CD14-positive monocyte (primary cell): ENCODE measurements around the gene IMPDH1. TPM values are rescaled to one million over a fixed set of nuclear protein-coding genes. Genes with fewer than 3 reads are reported as not detected.

Experiments
- DNase-seq, 3 donors: peaks; one replicate each; pipeline ENCODE4 v3.0.0-alpha.2; 2011 to 2022
- H2AFZ ChIP-seq: 2 replicates; pipeline ENCODE4 v1.6.0; 2012; ENCODE audit warnings: mild to moderate bottlenecking, low read depth, low read length, inconsistent platforms; ENCODE audit not compliant: insufficient read depth, poor library complexity, severe bottlenecking
- H3K27ac ChIP-seq, 2 donors: 1 replicate in 1 of 2; 2 replicates in 1 of 2; pipeline ENCODE4 v1.5.1; 2012 to 2013; ENCODE audit warnings: low read length in 2 of 2, control low read depth in 1 of 2, inconsistent platforms in 1 of 2, low read depth in 1 of 2, mild to moderate bottlenecking in 1 of 2
- H3K27me3 ChIP-seq, 2 donors: one replicate each; pipeline versions ENCODE4 v1.6.0 to v1.6.1; 2011 to 2013; ENCODE audit warnings: low read length in 2 of 2; ENCODE audit not compliant: control insufficient read depth in 2 of 2, insufficient read depth in 2 of 2
- H3K36me3 ChIP-seq, 2 donors: replicated peaks in 1 of 2; 1 replicate in 1 of 2; 2 replicates in 1 of 2; pipeline versions ENCODE4 v1.5.1 to v1.6.1; 2012 to 2013; ENCODE audit warnings: low read length in 2 of 2, control low read depth in 1 of 2, inconsistent platforms in 1 of 2, mild to moderate bottlenecking in 1 of 2; ENCODE audit not compliant: insufficient read depth in 2 of 2, control insufficient read depth in 1 of 2
- H3K4me1 ChIP-seq, 2 donors: 1 replicate in 1 of 2; 2 replicates in 1 of 2; pipeline versions ENCODE4 v1.5.1 to v1.6.1; 2012 to 2013; ENCODE audit warnings: low read length in 2 of 2, control low read depth in 1 of 2, inconsistent platforms in 1 of 2, mild to moderate bottlenecking in 1 of 2, moderate library complexity in 1 of 2; ENCODE audit not compliant: insufficient read depth in 2 of 2, control insufficient read depth in 1 of 2
- H3K4me2 ChIP-seq: replicated peaks from 2 replicates; pipeline ENCODE3; 2012; ENCODE audit warnings: low read length, moderate library complexity, mild to moderate bottlenecking; ENCODE audit not compliant: poor library complexity, severe bottlenecking; ENCODE audit errors: extremely low read depth
- H3K4me3 ChIP-seq, 3 experiments: fragments of 200-600 bp in 1 of 3; sonication (generic) in 1 of 3; replicated peaks in 1 of 3; 1 replicate in 2 of 3; 2 replicates in 1 of 3; pipeline ENCODE4 v1.5.1; 2011 to 2013; ENCODE audit warnings: low read length in 3 of 3, mild to moderate bottlenecking in 3 of 3, control low read depth in 2 of 3, low read depth in 2 of 3, inconsistent platforms in 1 of 3, moderate library complexity in 1 of 3
- H3K79me2 ChIP-seq: 2 replicates; pipeline ENCODE4 v1.6.0; 2012; ENCODE audit warnings: mild to moderate bottlenecking, control low read depth, inconsistent platforms, low read length, moderate library complexity; ENCODE audit not compliant: insufficient read depth
- H3K9ac ChIP-seq: 2 replicates; pipeline ENCODE4 v1.6.0; 2017; ENCODE audit warnings: low read length, mild to moderate bottlenecking; ENCODE audit not compliant: insufficient read depth, poor library complexity, severe bottlenecking
- H3K9me3 ChIP-seq, 2 donors: replicated peaks in 1 of 2; 1 replicate in 1 of 2; 2 replicates in 1 of 2; pipeline versions ENCODE4 v1.5.1 to v1.6.1; 2012 to 2013; ENCODE audit warnings: low read length in 2 of 2, control low read depth in 1 of 2; ENCODE audit not compliant: control insufficient read depth in 1 of 2, insufficient read depth in 1 of 2
- H4K20me1 ChIP-seq: 2 replicates; pipeline ENCODE4 v1.6.0; 2012; ENCODE audit warnings: mild to moderate bottlenecking, low read length, control low read depth, moderate library complexity; ENCODE audit not compliant: insufficient read depth
- H3K27ac Mint-ChIP-seq, 7 donors: one replicate each; pipeline ENCODE4 v1.8.0; 2020; ENCODE audit warnings: mild to moderate bottlenecking in 7 of 7, mixed read lengths in 7 of 7, moderate library complexity in 6 of 7, inconsistent platforms in 2 of 7
- H3K27me3 Mint-ChIP-seq, 3 donors: one replicate each; pipeline ENCODE4 v1.8.0; 2021 to 2022; ENCODE audit warnings: low read depth in 3 of 3, mild to moderate bottlenecking in 3 of 3, mixed read lengths in 3 of 3, moderate library complexity in 3 of 3, inconsistent platforms in 1 of 3
- H3K36me3 Mint-ChIP-seq, 2 donors: one replicate each; pipeline ENCODE4 v1.8.0; 2020; ENCODE audit warnings: mixed read lengths in 2 of 2, inconsistent platforms in 1 of 2, mild to moderate bottlenecking in 1 of 2
- H3K4me1 Mint-ChIP-seq: one replicate; pipeline ENCODE4 v1.8.0; 2020; ENCODE audit warnings: mild to moderate bottlenecking, mixed read lengths
- H3K4me3 Mint-ChIP-seq, 2 donors: one replicate each; pipeline ENCODE4 v1.8.0; 2020; ENCODE audit warnings: mild to moderate bottlenecking in 2 of 2, mixed read lengths in 2 of 2, moderate library complexity in 1 of 2
- H3K9me3 Mint-ChIP-seq, 7 donors: one replicate each; pipeline ENCODE4 v1.8.0; 2020 to 2022; ENCODE audit warnings: mixed read lengths in 7 of 7, mild to moderate bottlenecking in 6 of 7, moderate library complexity in 6 of 7, inconsistent platforms in 2 of 7
- CTCF ChIP-seq: fragments of 200-600 bp; IDR thresholded peaks from one replicate; pipeline ENCODE4 v1.8.0; 2022; ENCODE audit warnings: antibody characterized with exemption, mild to moderate bottlenecking
- WGBS: methylation state at CpG from one replicate; pipeline ENCODE4 v1.1.5; 2013; ENCODE audit warnings: missing lambda C conversion rate; ENCODE audit not compliant: insufficient coverage; 5-methylcytosine and 5-hydroxymethylcytosine counted together
- intact Hi-C, 2 donors: fragments of 100-400 bp; cut with micrococcal nuclease; formaldehyde crosslinking; loops; one replicate each; pipeline versions ENCODE4 v1.15.0 to v1.15.1; 2023
- polyA plus RNA-seq, 3 donors: library from polyadenylated mRNA; depleted of rRNA in 1 of 3; unstranded in 2 of 3; stranded (reverse) in 1 of 3; fragments of 300-500 nt in 2 of 3; fragments of >200 nt in 1 of 3; fragmentation: Illumina TruSeq in 2 of 3; gene quantifications; 1 replicate in 2 of 3; 2 replicates in 1 of 3; pipeline ENCODE4 v1.2.3, GENCODE V29; 2012 to 2021

IMPDH1 gene
- polyA plus RNA-seq, 3 donors, result 110 to 259 (median 152) TPM

GRCh38 chr7:128396357-128396756 lies 13.4 kb downstream of the IMPDH1 start:
- TF ChIP-seq CTCF, result no peak
- Histone ChIP-seq H3K4me3 (no peak overlapping the region), H3K9me3 (no peaks in the 10 kb centered on the region), H3K4me1 (peaks cover under 1 to 8% of the 10 kb centered on the region in 2 donors), H3K79me2 (no peaks in the 10 kb centered on the region), H3K4me2 (no peak overlapping the region), H3K27ac (no peak overlapping the region), H4K20me1 (peaks cover 91% of the 10 kb centered on the region), H3K27me3 (no peaks in the 10 kb centered on the region), H3K9ac (no peak overlapping the region), H2AFZ (no peak overlapping the region), H3K36me3 (peaks cover 88 to 97% of the 10 kb centered on the region in 2 donors)
- Mint-ChIP-seq H3K4me3 (no peak overlapping the region), H3K27me3 (no peaks in the 10 kb centered on the region), H3K9me3 (no peaks in the 10 kb centered on the region), H3K36me3 (peaks cover 81 to 96% of the 10 kb centered on the region in 2 donors), H3K27ac (no peak overlapping the region), H3K4me1 (peaks cover 5% of the 10 kb centered on the region)
- intact Hi-C loops, result no loop called here
- WGBS, result 100% methylated on average over 2 of the region's 11 CpGs
- no peak for DNase-seq

- Mint-ChIP-seq H3K4me1 (peaks cover 9% of the 10 kb centered on the region), H3K27ac (no peak overlapping the region)
- WGBS, result 71% methylated on average over 1 of the region's 3 CpGs
Measured at GRCh38 chr7:128395748-128396147, 14.0 kb downstream of the IMPDH1 start.

More at GRCh38 chr7:128395748-128396147, 14.0 kb downstream of the IMPDH1 start:
- peaks cover 75 to 90% of the 10 kb centered on the region in 2 donors for H3K36me3 Mint-ChIP-seq
- H3K36me3 ChIP-seq, result peaks cover 82 to 94% of the 10 kb centered on the region in 2 donors
- intact Hi-C loops, result no loop called here
- no peaks in the 10 kb centered on the region for H3K27me3 ChIP-seq
- H3K9me3 Mint-ChIP-seq, result no peaks in the 10 kb centered on the region
- DNase-seq, result no peak
- TF ChIP-seq CTCF, result no peak
- H3K4me1 ChIP-seq, result peaks cover 5 to 11% of the 10 kb centered on the region in 2 donors
- H3K9ac ChIP-seq, result no peak overlapping the region
- no peaks in the 10 kb centered on the region for H3K27me3 Mint-ChIP-seq
- H2AFZ ChIP-seq, result no peak overlapping the region
- H3K4me2 ChIP-seq, result no peak overlapping the region
- no peaks in the 10 kb centered on the region for H3K79me2 ChIP-seq
- H3K4me3 ChIP-seq, result no peak overlapping the region
- peaks cover 91% of the 10 kb centered on the region for H4K20me1 ChIP-seq
- no peak overlapping the region for H3K4me3 Mint-ChIP-seq
- no peaks in the 10 kb centered on the region for H3K9me3 ChIP-seq
- no peak overlapping the region for H3K27ac ChIP-seq
